Smooth muscle cell (in vitro differentiated cells): ENCODE results near the gene PDZRN3. TPM values are rescaled to one million over a fixed set of nuclear protein-coding genes. Genes with fewer than 3 reads are reported as not detected.
A peak's percentile ranks its signal among the peaks of the same experiment; 100 is the strongest.

Experiments used
- DNase-seq: peaks from one replicate; lab custom pipeline; 2025; ENCODE audit not compliant: unreplicated experiment; lab: John Stamatoyannopoulos, UW
- H2AFZ ChIP-seq: fragments of 200-600 bp; sonication (generic); 2 replicates; pipeline ENCODE4 v1.6.0; 2016; ENCODE audit warnings: antibody characterized with exemption, low read depth, mild to moderate bottlenecking
- H3F3A ChIP-seq: fragments of 200-600 bp; sonication (generic); 2 replicates; pipeline ENCODE4 v1.6.0; 2017; ENCODE audit warnings: antibody characterized with exemption, low read depth
- H3K27ac ChIP-seq: fragments of 200-600 bp; sonication (generic); 2 replicates; pipeline ENCODE4 v1.5.1; 2016; ENCODE audit warnings: low read depth, mild to moderate bottlenecking
- H3K27me3 ChIP-seq: fragments of 200-600 bp; sonication (generic); 2 replicates; pipeline ENCODE4 v1.6.1; 2016; ENCODE audit warnings: low read depth, mild to moderate bottlenecking
- H3K36me3 ChIP-seq: fragments of 200-600 bp; sonication (generic); 2 replicates; pipeline ENCODE4 v1.5.1; 2016; ENCODE audit warnings: low read depth
- H3K4me1 ChIP-seq: fragments of 200-600 bp; sonication (generic); 2 replicates; pipeline ENCODE4 v1.5.1; 2016; ENCODE audit warnings: low read depth
- H3K4me2 ChIP-seq: fragments of 200-600 bp; sonication (generic); 2 replicates; pipeline ENCODE4 v1.6.0; 2016; ENCODE audit warnings: mild to moderate bottlenecking
- H3K4me3 ChIP-seq: fragments of 200-600 bp; sonication (generic); 2 replicates; pipeline ENCODE4 v1.5.1; 2016; ENCODE audit warnings: mild to moderate bottlenecking
- H3K79me2 ChIP-seq: fragments of 200-600 bp; sonication (generic); 2 replicates; pipeline ENCODE4 v1.6.0; 2016; ENCODE audit warnings: low read depth, mild to moderate bottlenecking
- H3K9ac ChIP-seq: fragments of 200-600 bp; sonication (generic); 2 replicates; pipeline ENCODE4 v1.6.0; 2016; ENCODE audit warnings: low read depth
- H3K9me3 ChIP-seq: fragments of 200-600 bp; sonication (generic); replicated peaks from 2 replicates; pipeline ENCODE4 v1.5.1; 2016; ENCODE audit warnings: low read depth
- H4K20me1 ChIP-seq: fragments of 200-600 bp; sonication (generic); 2 replicates; pipeline ENCODE4 v1.6.0; 2016; ENCODE audit warnings: low read depth
- CTCF ChIP-seq: fragments of 200-600 bp; sonication (generic); IDR thresholded peaks from 2 replicates; pipeline ENCODE4 v1.5.1; 2017; ENCODE audit warnings: borderline replicate concordance, mild to moderate bottlenecking, antibody characterized with exemption; ENCODE audit not compliant: insufficient read depth, poor library complexity, severe bottlenecking
- WGBS: methylation state at CpG from one replicate; pipeline ENCODE4 v1.1.7; 2016; ENCODE audit warnings: low lambda C conversion rate; 5-methylcytosine and 5-hydroxymethylcytosine counted together
- polyA plus RNA-seq: library from polyadenylated mRNA; unstranded; fragments of >200 nt; fragmentation: Nextera tagmentation; extraction: Ambion mirVana; gene quantifications from 2 replicates; pipeline ENCODE4 v1.2.1, GENCODE V29; 2016
- total RNA-seq: library from RNA; depleted of rRNA; stranded (reverse); fragments of >200 nt; gene quantifications from 2 replicates; pipeline ENCODE4 v1.2.3, GENCODE V29; 2014

Gene PDZRN3
- total and polyA plus RNA-seq, 2 experiments from 2014 or later, result 99.5 to 128 TPM

- Histone ChIP-seq H4K20me1 (no peaks in the 10 kb centered on the region), H3K9ac (no peak overlapping the region), H3K27ac (peak overlapping the region; percentile 3), H3K36me3 (no peaks in the 10 kb centered on the region), H3K4me3 (no peak overlapping the region), H2AFZ (no peak overlapping the region), H3K4me1 (no peaks in the 10 kb centered on the region), H3F3A (no peaks in the 10 kb centered on the region), H3K79me2 (no peaks in the 10 kb centered on the region), H3K27me3 (peaks cover 9% of the 10 kb centered on the region), H3K9me3 (no peaks in the 10 kb centered on the region), H3K4me2 (peak overlapping the region; percentile 59)
- WGBS, result 10% methylated on average over 7 of the region's 7 CpGs
- no peak for DNase-seq
- TF ChIP-seq CTCF, result no peak
These were observed 271.0 kb downstream of the PDZRN3 start for GRCh38 chr3:73353649-73354217.

- Histone ChIP-seq H3K79me2 (no peaks in the 10 kb centered on the region), H3K9me3 (no peaks in the 10 kb centered on the region), H3K27me3 (peaks cover 12% of the 10 kb centered on the region), H3K36me3 (no peaks in the 10 kb centered on the region), H3F3A (no peaks in the 10 kb centered on the region), H4K20me1 (no peaks in the 10 kb centered on the region), H3K4me1 (no peaks in the 10 kb centered on the region), H3K4me2 (peak overlapping the region; percentile 59), H2AFZ (no peak overlapping the region), H3K27ac (no peak overlapping the region), H3K9ac (no peak overlapping the region), H3K4me3 (no peak overlapping the region)
- no peak for TF ChIP-seq CTCF
- no peak for DNase-seq
- WGBS, result 51% methylated on average over 8 of the region's 8 CpGs
These were observed 271.7 kb downstream of the PDZRN3 start for GRCh38 chr3:73352841-73353645.

GRCh38 chr3:73351423-73352071 lies 273.2 kb downstream of the PDZRN3 start:
- Histone ChIP-seq H3K27me3 (peaks cover 17% of the 10 kb centered on the region), H3K4me3 (no peak overlapping the region), H3K9me3 (no peaks in the 10 kb centered on the region), H3K4me1 (no peaks in the 10 kb centered on the region), H3K9ac (no peak overlapping the region), H3K27ac (no peak overlapping the region), H3K36me3 (no peaks in the 10 kb centered on the region), H2AFZ (no peak overlapping the region), H3K4me2 (peak overlapping the region; percentile 22), H3K79me2 (no peaks in the 10 kb centered on the region), H3F3A (no peaks in the 10 kb centered on the region), H4K20me1 (no peaks in the 10 kb centered on the region)
- no peak for DNase-seq
- no peak for TF ChIP-seq CTCF
- WGBS, result 29% methylated on average over 9 of the region's 9 CpGs
